Stomach (tissue), 9 donors: ENCODE results near the gene MNAT1. TPM values are rescaled to one million over a fixed set of nuclear protein-coding genes. Genes with fewer than 3 reads are reported as not detected.
A peak's percentile ranks its signal among the peaks of the same experiment; 100 is the strongest.

Experiments
- DNase-seq, 2 donors: peaks; one replicate each; pipeline versions ENCODE4 v3.0.0 to v3.0.0-alpha.2; 2013 to 2019
- H3K27ac ChIP-seq, 5 donors: fragments of 200-600 bp in 4 of 5; sonication (generic) in 4 of 5; one replicate each; pipeline ENCODE4 v1.5.1; 2013 to 2019; ENCODE audit warnings: mild to moderate bottlenecking in 1 of 5, moderate library complexity in 1 of 5
- H3K27me3 ChIP-seq, 3 donors: fragments of 200-600 bp; sonication (generic); one replicate each; pipeline ENCODE4 v1.5.1; 2017 to 2019; ENCODE audit warnings: mixed run types in 1 of 3
- H3K36me3 ChIP-seq, 4 donors: fragments of 200-600 bp; sonication (generic); 1 replicate in 3 of 4; 2 replicates in 1 of 4; pipeline ENCODE4 v1.5.1; 2016 to 2019
- H3K4me1 ChIP-seq, 4 donors: fragments of 200-600 bp; sonication (generic); one replicate each; pipeline ENCODE4 v1.5.1; 2016 to 2019
- H3K4me3 ChIP-seq, 4 donors: fragments of 200-600 bp; sonication (generic) in 3 of 4; one replicate each; pipeline ENCODE4 v1.5.1; 2016 to 2019; ENCODE audit warnings: mild to moderate bottlenecking in 1 of 4
- H3K9me3 ChIP-seq, 4 donors: fragments of 200-600 bp; sonication (generic); one replicate each; pipeline ENCODE4 v1.5.1; 2016 to 2019
- CTCF ChIP-seq, 7 experiments: fragments of 450-650 bp in 4 of 7; fragments of 200-600 bp in 3 of 7; sonication (generic) in 3 of 7; IDR thresholded peaks; one replicate each; pipeline ENCODE4 v1.5.1; 2016 to 2019; ENCODE audit warnings: antibody characterized with exemption in 7 of 7, control low read depth in 2 of 7, mild to moderate bottlenecking in 1 of 7
- EP300 ChIP-seq: sonication (generic); formaldehyde crosslinking; IDR thresholded peaks from one replicate; pipeline ENCODE4 v1.6.1; 2017; ENCODE audit warnings: antibody characterized with exemption
- POLR2A ChIP-seq, 4 donors: fragments of 450-650 bp; IDR thresholded peaks; one replicate each; pipeline ENCODE4 v1.6.1; 2016; ENCODE audit warnings: antibody characterized with exemption in 4 of 4, control low read depth in 2 of 4, mild to moderate bottlenecking in 1 of 4, moderate library complexity in 1 of 4
- POLR2AphosphoS5 ChIP-seq, 3 donors: sonication (generic); formaldehyde crosslinking; IDR thresholded peaks; one replicate each; pipeline ENCODE4 v1.6.1; 2016; ENCODE audit warnings: antibody characterized with exemption in 3 of 3
- WGBS, 5 donors: extraction: QIAGEN DNeasy Blood & Tissue Kit in 3 of 5; methylation state at CpG; one replicate each; pipeline versions ENCODE4 v1.1.5 to v1.1.7; 2013 to 2018; 5-methylcytosine and 5-hydroxymethylcytosine counted together
- intact Hi-C: fragments of 100-400 bp; cut with DNase I; formaldehyde crosslinking; loops from one replicate; pipeline ENCODE4 v1.15.1; 2023; ENCODE audit warnings: low total_unique reads
- polyA plus RNA-seq, 3 donors: library from polyadenylated mRNA; stranded (reverse); fragments of 200-250 nt; gene quantifications; one replicate each; pipeline ENCODE4 v1.2.3, GENCODE V29; 2013
- total RNA-seq, 5 donors: library from RNA; depleted of rRNA; stranded (reverse); fragments of >200 nt; gene quantifications; one replicate each; pipeline versions ENCODE4 v1.1.0 to v1.2.3, GENCODE V29; 2014 to 2016
- donor health status: healthy with polysubstance abuse.
- donor health status: Bipolar disorder and iron deficiency.
- donor health status: healthy.

Gene MNAT1
- total and polyA plus RNA-seq, 8 donors, result 10.3 to 150 (median 19.9) TPM

GRCh38 chr14:60721326-60722106 is 13.0 kb upstream of the MNAT1 start:
- Histone ChIP-seq H3K4me1 (peaks cover 13 to 36% (median 33%) of the 10 kb centered on the region in 4 donors), H3K36me3 (no peaks in the 10 kb centered on the region), H3K4me3 (peak overlapping the region; percentile 68 to 94 (median 80)), H3K27ac (peak overlapping the region in 4 of 5 donors; percentile 50 to 85 (median 80)), H3K27me3 (peaks cover 0 to 61% (median 31%) of the 10 kb centered on the region in 3 donors), H3K9me3 (no peaks in the 10 kb centered on the region)
- DNase-seq, result peak; percentile 44 to 75
- intact Hi-C loops, result loop anchor here (10.0 kb wide), 1 partner anchor 263 kb away; the partner anchor contains the start of genes SLC38A6 and TRMT5
- TF ChIP-seq EP300 (no peak), CTCF (IDR thresholded peaks at IDR 0.05) (peak in 3 of 7 experiments; percentile 17 to 37 (median 25))
- 3 to 13% (median 4%) methylated on average over 35 to 70 of the region's 70 CpGs for WGBS, 5 donors

DNA sequence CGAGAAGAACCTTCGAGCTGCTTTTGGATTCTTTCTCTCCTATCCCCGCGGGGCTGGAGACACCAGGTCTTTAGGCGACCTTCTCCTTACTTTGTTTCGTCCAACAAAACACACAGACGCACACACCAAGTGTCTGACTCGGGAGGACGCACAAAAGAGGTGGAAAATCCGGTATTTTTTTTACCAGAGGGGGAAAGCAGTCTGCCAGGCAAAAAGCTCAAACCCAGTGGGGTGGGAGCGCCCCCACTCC is 12.5 kb upstream of the MNAT1 start:
- Histone ChIP-seq H3K27ac (peak overlapping the region in 4 of 5 donors; percentile 50 to 85 (median 80)), H3K4me3 (peak overlapping the region; percentile 68 to 94 (median 80)), H3K4me1 (peaks cover 13 to 36% (median 33%) of the 10 kb centered on the region in 4 donors), H3K27me3 (peaks cover 0 to 63% (median 31%) of the 10 kb centered on the region in 3 donors), H3K9me3 (no peaks in the 10 kb centered on the region), H3K36me3 (no peaks in the 10 kb centered on the region)
- no peak for DNase-seq
- no peak for TF ChIP-seq POLR2A (IDR thresholded peaks at IDR 0.05)
- no peak for TF ChIP-seq POLR2AphosphoS5 (IDR thresholded peaks at IDR 0.05)
- TF ChIP-seq CTCF (IDR thresholded peaks at IDR 0.05), result no peak
- no peak for TF ChIP-seq EP300
- 0 to 2% (median 1%) methylated on average over 11 of the region's 11 CpGs for WGBS, 5 donors
- intact Hi-C loops, result loop anchor here (10.0 kb wide), 1 partner anchor 263 kb away; the partner anchor contains the start of genes SLC38A6 and TRMT5

DNA sequence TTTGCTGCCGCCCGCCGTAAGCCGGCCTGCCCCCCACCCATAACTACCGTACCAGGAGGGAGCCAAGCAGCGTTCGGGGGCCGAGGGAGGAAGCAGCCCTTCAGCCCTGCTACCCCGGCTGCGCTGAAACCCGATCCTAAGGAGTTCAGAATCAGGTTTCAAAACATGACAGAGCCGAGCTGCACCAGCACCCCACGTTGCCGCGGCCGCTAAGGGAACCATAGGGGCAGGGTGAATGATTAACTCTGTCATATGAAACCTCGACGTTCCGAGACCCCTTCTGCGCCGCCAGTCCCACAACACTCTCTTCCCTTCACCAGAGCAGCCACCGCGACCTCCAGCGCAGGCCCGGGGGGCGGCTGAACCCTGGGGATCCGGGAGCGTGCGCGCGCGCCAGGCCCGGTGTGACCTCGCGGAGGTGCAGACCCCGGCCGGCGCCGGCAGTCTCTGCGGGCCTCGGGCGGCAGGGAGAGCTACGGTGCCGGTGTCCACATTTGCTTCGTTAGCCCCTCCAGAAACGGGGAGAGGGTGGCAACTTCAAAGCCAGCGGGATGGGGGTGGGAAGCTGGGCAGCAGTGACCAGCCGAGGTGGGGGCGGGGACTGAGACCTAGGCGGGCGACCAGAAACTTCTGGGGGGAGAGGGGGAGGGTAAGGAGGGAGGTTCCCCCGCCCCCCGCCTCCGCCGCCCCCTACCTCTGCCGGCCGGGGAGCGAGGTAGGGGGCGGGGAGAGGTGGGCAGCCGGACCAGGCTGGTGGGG is 12.0 kb upstream of the MNAT1 start:
- peak; percentile 40 to 77 for DNase-seq
- H3K36me3 ChIP-seq, result no peaks in the 10 kb centered on the region
- peak overlapping the region; percentile 64 to 85 (median 83) for H3K27ac ChIP-seq
- no peaks in the 10 kb centered on the region for H3K9me3 ChIP-seq
- intact Hi-C loops, result loop anchor here (10.0 kb wide), 1 partner anchor 262 kb away; the partner anchor contains the start of genes SLC38A6 and TRMT5
- peaks cover 0 to 68% (median 31%) of the 10 kb centered on the region in 3 donors for H3K27me3 ChIP-seq
- WGBS, 5 donors, result 0 to 2% (median 1%) methylated on average over 50 to 60 of the region's 60 CpGs
- peaks cover 13 to 36% (median 33%) of the 10 kb centered on the region in 4 donors for H3K4me1 ChIP-seq
- TF ChIP-seq EP300 (no peak), POLR2AphosphoS5 (IDR thresholded peaks at IDR 0.05) (no peak), POLR2A (IDR thresholded peaks at IDR 0.05) (no peak), CTCF (IDR thresholded peaks at IDR 0.05) (no peak)
- peak overlapping the region; percentile 68 to 94 (median 80) for H3K4me3 ChIP-seq
